C4-2B (cell line): ENCODE results near the gene NSMCE3.
"Not testable (repeated sequence)": the region's sequence is repeated elsewhere in the genome, so short reads cannot be mapped to it uniquely, and the experiment has no call there.

ENCODE experiments used
- CTCF ChIP-seq: fragments of 450-650 bp; conservative IDR thresholded peaks from 2 replicates; pipeline ENCODE4 v1.5.1; 2017; ENCODE audit warnings: mild to moderate bottlenecking
- ZFX ChIP-seq: fragments of 450-650 bp; IDR thresholded peaks from 2 replicates; pipeline ENCODE4 v1.6.1; 2017

- not testable (repeated sequence) for TF ChIP-seq CTCF, ZFX
Observed at GRCh38 chr15:29224235-29224986, 45.2 kb downstream of the NSMCE3 start.
